ENCODE measurements around the gene RCOR2.

DNA sequence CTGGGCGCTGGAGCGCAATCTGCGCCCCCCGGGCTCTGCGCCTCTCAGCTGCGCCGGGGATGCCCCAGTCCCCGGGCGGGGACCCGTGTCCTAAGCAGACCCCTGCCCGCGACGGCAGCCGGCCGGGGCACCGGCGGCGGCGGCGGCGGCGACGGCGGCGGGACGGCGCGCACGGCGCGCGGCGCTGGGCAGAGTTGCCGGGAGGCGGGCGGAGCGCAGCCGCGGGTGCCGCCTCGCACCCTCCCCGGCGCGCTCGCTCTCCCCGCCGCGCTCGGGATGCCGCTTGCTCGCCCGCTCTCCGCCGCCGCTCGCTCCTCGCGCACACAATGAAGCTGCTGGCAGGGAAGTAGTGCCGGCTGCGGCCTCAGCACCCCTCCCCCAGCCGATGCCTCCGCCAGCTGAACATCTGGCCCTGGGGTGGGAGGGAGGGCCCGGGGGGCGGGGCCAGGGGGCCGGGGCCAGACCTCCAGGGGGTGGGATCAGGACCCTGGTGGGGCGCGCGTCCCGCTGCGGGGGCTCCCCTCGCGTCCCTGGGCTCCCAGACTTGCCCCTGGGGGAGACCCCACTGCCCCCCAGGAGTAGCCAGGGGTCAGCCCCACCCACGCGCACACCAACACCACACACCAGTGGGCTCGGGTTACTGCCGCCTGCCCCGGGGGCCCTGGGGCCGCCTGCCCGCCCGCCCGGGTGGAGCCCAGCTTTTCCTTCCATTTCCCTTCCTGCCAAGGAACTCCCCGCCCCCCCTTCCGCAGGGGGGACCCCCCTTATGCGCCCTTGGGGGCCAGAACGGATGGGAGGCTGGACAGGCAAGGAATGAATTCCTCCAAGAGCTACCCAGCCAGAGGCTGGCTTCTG is at the start of gene RCOR2:
- no peak for TF ChIP-seq POLR2A (IDR thresholded peaks at IDR 0.05; ENCODE audit: low read depth, low read length)
- TF ChIP-seq SPI1 (IDR thresholded peaks at IDR 0.05; ENCODE audit: low read depth, low read length): no peak
- TF ChIP-seq POLR2AphosphoS5 (IDR thresholded peaks at IDR 0.05; ENCODE audit: low read depth, low read length): no peak

Data from GM12891 (cell line).